Superior temporal gyrus (tissue), 1 donor: ENCODE results near the gene UBL4A.

ENCODE experiments used
- DNase-seq: peaks from one replicate; pipeline ENCODE4 v3.0.0-alpha.2; 2016; ENCODE audit errors: extremely low spot score

The UBL4A gene

DNA sequence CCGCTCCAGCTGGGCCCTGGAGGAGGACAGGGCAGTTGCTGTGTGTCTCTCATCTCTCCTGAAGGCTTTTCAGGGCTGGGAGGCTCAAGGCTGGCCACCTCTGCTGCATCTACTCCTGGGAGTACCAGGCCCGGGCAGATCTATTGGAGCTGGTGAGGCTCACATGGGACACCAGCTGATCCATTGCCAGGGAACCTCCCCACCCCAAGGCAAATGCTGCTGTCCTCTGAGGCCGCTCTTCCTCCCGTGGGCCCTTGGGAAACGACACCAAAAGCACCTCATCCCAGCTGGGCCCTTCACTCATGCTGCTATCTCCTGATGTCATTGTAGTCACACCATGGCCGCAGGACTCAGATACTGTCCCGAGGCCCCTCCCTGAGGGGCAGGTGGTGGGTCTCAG is 3.6 kb downstream of the UBL4A start:
- DNase-seq, result no peak

DNA sequence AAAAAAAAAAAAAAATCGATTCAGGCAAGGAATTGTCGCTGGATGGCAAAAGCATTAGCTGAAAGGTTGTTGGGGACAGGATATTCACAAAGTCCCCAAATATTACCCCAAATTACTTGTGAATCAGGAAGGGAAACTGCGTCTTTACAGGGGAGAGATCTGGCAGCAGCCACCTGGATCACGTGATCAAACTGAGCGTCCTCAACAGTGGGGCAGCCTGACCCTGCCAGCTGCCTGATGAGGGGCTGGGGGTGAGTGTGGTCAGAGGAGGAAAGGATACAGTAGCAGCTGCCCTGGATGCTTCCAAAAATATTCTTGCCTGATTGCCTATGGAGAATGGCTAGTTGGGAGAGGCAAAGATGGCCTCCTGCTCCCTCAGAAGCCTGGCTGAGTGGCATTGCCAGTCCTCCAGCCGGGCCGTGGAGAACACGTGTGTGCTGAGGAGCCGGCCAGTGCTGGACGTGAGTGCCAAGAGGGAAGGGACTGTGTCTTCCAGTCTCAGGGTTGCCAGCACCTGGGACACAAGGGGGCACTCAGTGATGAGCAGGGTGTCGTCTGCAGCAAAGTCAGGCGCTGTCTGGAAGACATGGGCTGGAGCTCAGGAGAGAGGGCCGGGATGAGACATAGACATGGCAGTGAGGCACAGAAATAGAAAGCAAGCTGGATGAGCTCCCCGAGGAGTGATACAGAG is 4.4 kb downstream of the UBL4A start:
- no peak for DNase-seq

DNA sequence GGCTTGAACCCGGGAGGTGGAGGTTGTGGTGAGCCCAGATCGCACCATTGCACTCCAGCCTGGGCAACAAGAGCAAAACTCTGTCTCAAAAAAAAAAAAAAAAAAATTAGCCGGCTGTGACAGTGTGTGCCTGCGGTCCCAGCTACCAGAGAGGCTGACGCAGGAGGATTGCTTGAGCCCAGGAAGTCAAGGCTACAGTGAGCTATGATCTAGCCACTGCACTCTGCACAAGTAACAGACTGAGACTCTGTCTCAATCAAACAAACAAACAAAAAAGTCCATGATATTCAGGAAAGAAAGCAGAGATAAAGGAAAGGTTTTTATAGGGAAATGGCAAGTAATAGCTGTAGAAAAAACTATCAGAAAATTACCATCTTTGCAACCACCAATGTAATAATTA is 5.2 kb downstream of the UBL4A start:
- DNase-seq, result no peak

GRCh38 chrX:154478728-154479622 is 7.4 kb downstream of the UBL4A start, which contains the start of gene LAGE3:
Gene LAGE3, minus strand, starts transcription at chrX:154479281. Its CDS starts 366 bp downstream, at chrX:154478915.
- peak; percentile 84 for DNase-seq

DNA sequence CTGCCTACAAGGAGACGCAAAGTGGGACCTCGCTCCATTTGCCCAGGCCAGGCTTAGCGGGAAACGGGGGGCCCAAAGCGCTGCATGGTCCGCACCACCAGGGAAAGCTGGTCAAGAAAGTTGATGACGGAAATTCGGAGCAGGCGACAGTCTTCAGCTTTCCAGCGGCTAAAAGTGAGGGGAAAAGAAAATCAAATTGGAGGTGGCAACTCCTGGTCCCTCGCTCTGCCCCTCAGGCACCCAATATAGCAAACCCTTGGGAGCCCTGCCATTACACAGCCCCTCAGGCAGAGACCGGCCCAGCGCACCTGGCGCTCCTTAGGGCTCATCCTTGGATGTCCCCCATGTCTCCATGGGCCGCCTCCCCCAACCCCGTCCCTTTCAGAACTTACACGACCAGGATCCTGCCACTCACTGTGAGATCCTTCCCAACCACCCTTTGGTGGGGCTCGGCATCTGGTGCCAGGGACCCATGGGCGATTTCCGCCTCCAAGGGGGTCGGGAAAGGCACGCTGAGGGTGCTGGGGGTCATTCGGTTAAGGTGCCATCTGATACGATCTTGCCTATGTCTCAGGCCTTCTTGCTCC is 8.4 kb downstream of the UBL4A start:
- no peak for DNase-seq

GRCh38 chrX:154476821-154477220 is 9.6 kb downstream of the UBL4A start:
- no peak for DNase-seq

GRCh38 chrX:154473683-154474082 is 12.7 kb downstream of the UBL4A start:
- no peak for DNase-seq

DNA sequence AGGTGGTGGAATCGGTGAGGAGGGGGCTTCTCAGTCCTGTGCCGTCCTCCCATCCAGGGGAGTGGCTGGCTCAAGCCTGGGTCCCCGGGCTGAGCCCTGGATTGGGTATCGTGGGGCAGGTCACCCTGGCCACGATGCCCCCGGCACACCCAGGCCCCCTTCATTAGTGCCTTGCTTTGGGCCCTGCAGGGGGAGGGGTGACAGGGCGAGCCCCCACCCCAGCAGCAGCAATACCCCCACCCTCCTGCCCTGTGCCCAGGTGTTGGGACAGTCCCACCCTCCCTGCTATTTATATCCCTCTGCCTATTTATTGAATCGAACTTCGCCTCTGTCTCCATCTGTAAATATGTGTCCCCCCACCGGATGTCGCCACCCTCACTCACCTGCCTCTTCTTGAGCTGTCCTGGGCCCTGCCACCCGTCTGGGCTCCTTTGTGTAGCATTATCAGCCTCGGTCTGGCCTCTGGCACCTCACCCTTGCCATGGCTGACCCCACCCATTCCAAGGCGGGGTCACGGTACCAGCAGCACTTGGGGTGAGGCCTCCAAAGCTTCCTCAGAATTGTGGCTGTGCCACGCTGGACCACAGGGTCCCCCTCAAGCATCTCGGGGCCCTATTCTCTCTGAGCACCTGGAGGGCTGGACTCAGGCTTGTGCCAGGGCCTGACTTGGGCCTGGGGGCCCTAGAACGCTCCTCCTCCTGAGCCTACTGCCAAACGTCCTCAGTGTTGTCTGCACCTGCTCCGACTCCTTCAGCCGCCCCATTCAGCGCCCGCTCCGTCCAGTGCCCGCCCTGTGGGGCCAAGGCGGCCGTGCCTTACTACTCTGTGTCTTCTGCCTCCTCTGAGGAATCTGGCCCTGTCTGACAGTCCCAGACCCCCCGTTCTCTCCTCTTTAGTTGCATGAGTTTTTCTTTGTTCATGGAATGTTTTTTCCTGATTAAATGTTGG is 13.5 kb downstream of the UBL4A start:
- DNase-seq, result no peak

GRCh38 chrX:154471839-154472684 is 14.4 kb downstream of the UBL4A start:
- no peak for DNase-seq

DNA sequence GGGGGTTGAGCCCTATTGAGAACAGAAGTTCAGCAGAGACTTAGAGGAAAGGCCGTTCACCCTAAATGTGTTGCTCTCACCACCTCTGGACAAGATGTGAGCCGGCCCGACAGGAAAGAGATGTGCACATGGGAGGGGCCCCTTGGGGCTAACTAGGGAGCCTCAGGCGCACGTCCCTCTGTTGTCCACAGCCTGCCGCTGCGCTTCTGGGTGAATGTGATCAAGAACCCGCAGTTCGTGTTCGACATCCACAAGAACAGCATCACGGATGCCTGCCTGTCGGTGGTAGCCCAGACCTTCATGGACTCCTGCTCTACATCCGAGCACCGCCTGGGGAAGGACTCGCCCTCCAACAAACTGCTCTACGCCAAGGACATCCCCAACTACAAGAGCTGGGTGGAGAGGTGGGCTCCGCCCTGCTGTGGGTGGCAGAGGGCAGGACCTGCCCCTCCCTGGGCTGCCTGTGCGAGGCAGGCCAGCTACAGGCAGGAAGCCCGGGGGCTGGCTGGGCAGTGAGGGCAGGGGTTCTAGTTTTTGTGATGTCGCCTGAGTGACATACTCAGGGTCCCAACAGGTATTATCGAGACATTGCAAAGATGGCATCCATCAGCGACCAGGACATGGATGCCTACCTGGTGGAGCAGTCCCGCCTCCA is 15.4 kb downstream of the UBL4A start:
- DNase-seq, result no peak

GRCh38 chrX:154470434-154470833 is 16.0 kb downstream of the UBL4A start:
- no peak for DNase-seq

DNA sequence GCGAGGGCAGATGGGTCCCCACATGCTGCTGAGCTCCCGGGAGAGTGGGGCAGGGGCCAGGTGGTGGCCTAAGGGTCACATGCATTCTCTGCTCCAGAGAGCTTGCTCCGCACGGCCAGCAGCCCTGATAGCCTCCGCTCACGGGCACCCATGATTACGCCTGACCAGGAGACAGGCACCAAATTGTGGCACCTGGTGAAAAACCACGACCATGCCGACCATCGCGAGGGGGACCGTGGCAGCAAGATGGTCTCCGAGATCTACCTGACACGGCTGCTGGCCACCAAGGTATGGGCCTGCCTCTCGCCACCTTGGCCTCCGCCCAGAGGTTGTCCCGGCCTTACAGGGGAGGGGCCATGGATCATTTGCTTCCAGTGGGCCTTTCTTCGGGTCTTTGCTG is 16.5 kb downstream of the UBL4A start:
- no peak for DNase-seq

- no peak for DNase-seq
Measured at GRCh38 chrX:154469114-154469513, 17.3 kb downstream of the UBL4A start.

DNA sequence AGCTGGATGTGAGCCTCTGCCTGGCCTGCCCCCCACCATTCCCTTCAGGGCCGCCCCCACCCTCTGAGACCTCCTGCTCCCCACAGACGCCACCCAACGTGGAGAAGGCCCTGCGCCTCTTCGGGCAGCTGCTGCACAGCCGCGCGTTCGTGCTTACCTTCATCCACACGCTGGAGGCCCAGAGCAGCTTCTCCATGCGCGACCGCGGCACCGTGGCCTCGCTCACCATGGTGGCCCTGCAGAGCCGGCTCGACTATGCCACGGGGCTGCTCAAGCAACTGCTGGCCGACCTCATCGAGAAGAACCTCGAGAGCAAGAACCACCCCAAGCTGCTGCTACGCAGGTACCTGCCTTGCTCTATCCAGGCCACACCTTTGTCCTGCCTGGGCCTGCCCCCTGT is 18.2 kb downstream of the UBL4A start:
- no peak for DNase-seq

GRCh38 chrX:154467556-154467955 is 18.9 kb downstream of the UBL4A start:
- no peak for DNase-seq

GRCh38 chrX:154466907-154467306 is 19.5 kb downstream of the UBL4A start:
- no peak for DNase-seq

GRCh38 chrX:154466036-154466435 is 20.4 kb downstream of the UBL4A start:
- no peak for DNase-seq

GRCh38 chrX:154465601-154466000 is 20.8 kb downstream of the UBL4A start:
- DNase-seq, result no peak

GRCh38 chrX:154464806-154465365 is 21.5 kb downstream of the UBL4A start:
- DNase-seq, result no peak
